OCI-LY1 (cell line): ENCODE data around the gene FTL.

Experiments used
- H2AFZ ChIP-seq: fragments of 200-600 bp; sonication (generic), shearing (Covaris generic); 2 replicates; pipeline ENCODE4 v1.6.0; 2014; ENCODE audit warnings: antibody characterized with exemption, mild to moderate bottlenecking, low read length
- H3F3A ChIP-seq: fragments of 200-600 bp; sonication (generic), shearing (Covaris generic); 2 replicates; pipeline ENCODE4 v1.6.0; 2014; ENCODE audit warnings: mild to moderate bottlenecking, antibody characterized with exemption, low read length, moderate library complexity; ENCODE audit not compliant: insufficient read depth
- H3K27ac ChIP-seq: fragments of 200-600 bp; sonication (generic); 2 replicates; pipeline ENCODE4 v1.5.1; 2014; ENCODE audit warnings: low read length, mixed run types, mild to moderate bottlenecking, low read depth; ENCODE audit not compliant: poor library complexity, severe bottlenecking
- H3K27me3 ChIP-seq: fragments of 200-600 bp; sonication (generic); 2 replicates; pipeline ENCODE4 v1.6.0; 2014; ENCODE audit warnings: antibody characterized with exemption, mild to moderate bottlenecking, low read length, moderate library complexity; ENCODE audit not compliant: insufficient read depth
- H3K36me3 ChIP-seq: fragments of 200-600 bp; sonication (generic); 2 replicates; pipeline ENCODE4 v1.6.1; 2014; ENCODE audit warnings: mild to moderate bottlenecking, antibody characterized with exemption, low read length, moderate library complexity, mixed read lengths; ENCODE audit not compliant: insufficient read depth
- H3K4me1 ChIP-seq: fragments of 200-600 bp; sonication (generic); 2 replicates; pipeline ENCODE4 v1.5.1; 2014; ENCODE audit warnings: mild to moderate bottlenecking, low read length, moderate library complexity; ENCODE audit not compliant: insufficient read depth, severe bottlenecking
- H3K4me2 ChIP-seq: fragments of 200-600 bp; sonication (generic), shearing (Covaris generic); 2 replicates; pipeline ENCODE4 v1.6.1; 2014; ENCODE audit warnings: low read length
- H3K4me3 ChIP-seq: fragments of 200-600 bp; sonication (generic); 2 replicates; pipeline ENCODE4 v1.5.1; 2014; ENCODE audit warnings: low read length, low read depth, mild to moderate bottlenecking, mixed read lengths; ENCODE audit not compliant: poor library complexity, severe bottlenecking
- H3K79me2 ChIP-seq: fragments of 200-600 bp; shearing (Covaris generic); 2 replicates; pipeline ENCODE4 v1.6.1; 2016; ENCODE audit warnings: mixed run types, low read length, mixed read lengths; ENCODE audit not compliant: insufficient read depth
- H3K9ac ChIP-seq: fragments of 200-600 bp; sonication (generic), shearing (Covaris generic); 2 replicates; pipeline ENCODE4 v1.6.1; 2014; ENCODE audit warnings: mild to moderate bottlenecking, low read length, mixed read lengths
- H3K9me2 ChIP-seq: fragments of 200-600 bp; sonication (generic), shearing (Covaris generic); 2 replicates; pipeline ENCODE4 v1.6.1; 2014; ENCODE audit warnings: low read depth, mild to moderate bottlenecking, low read length, mixed read lengths
- H3K9me3 ChIP-seq: fragments of 200-600 bp; shearing (Covaris generic); 2 replicates; pipeline ENCODE4 v1.6.1; 2014; ENCODE audit warnings: low read length, mixed read lengths
- H4K20me1 ChIP-seq: fragments of 200-600 bp; sonication (generic), shearing (Covaris generic); 2 replicates; pipeline ENCODE4 v1.6.0; 2016; ENCODE audit warnings: mild to moderate bottlenecking, low read length; ENCODE audit not compliant: insufficient read depth
- CTCF ChIP-seq: fragments of 200-600 bp; sonication (generic), shearing (Covaris generic); IDR thresholded peaks from 2 replicates; pipeline ENCODE4 v1.5.1; 2017; ENCODE audit warnings: mild to moderate bottlenecking, antibody characterized with exemption, low read length, moderate library complexity, mixed read lengths
- EZH2 ChIP-seq: fragments of 200-600 bp; sonication (generic), shearing (Covaris generic); IDR thresholded peaks from 2 replicates; pipeline ENCODE4 v1.8.0; 2017; ENCODE audit warnings: borderline replicate concordance, mixed run types, mild to moderate bottlenecking, antibody characterized with exemption, low read length, moderate library complexity, mixed read lengths

The FTL gene

GRCh38 chr19:48945817-48946216, 19.3 kb upstream of the FTL start:
- H3K27me3 ChIP-seq: no peaks in the 10 kb centered on the region
- no peaks in the 10 kb centered on the region; the same call in 1 of the 2 replicates for H3K36me3 ChIP-seq
- TF ChIP-seq CTCF (no peak), EZH2 (no peak)
- H3K9me2 ChIP-seq: no peaks in the 10 kb centered on the region
- no peak overlapping the region for H2AFZ ChIP-seq
- no peaks in the 10 kb centered on the region for H4K20me1 ChIP-seq
- peaks cover 14% of the 10 kb centered on the region for H3K9me3 ChIP-seq
- no peak overlapping the region for H3K4me3 ChIP-seq
- H3K79me2 ChIP-seq: no peaks in the 10 kb centered on the region
- H3K9ac ChIP-seq: no peak overlapping the region
- H3K27ac ChIP-seq: no peak overlapping the region
- no peak overlapping the region for H3K4me2 ChIP-seq
- H3K4me1 ChIP-seq: no peaks in the 10 kb centered on the region
- no peaks in the 10 kb centered on the region for H3F3A ChIP-seq

GRCh38 chr19:48946463-48947257, 18.4 kb upstream of the FTL start:
- no peaks in the 10 kb centered on the region for H3F3A ChIP-seq
- H3K27me3 ChIP-seq: no peaks in the 10 kb centered on the region
- no peaks in the 10 kb centered on the region for H4K20me1 ChIP-seq
- H3K27ac ChIP-seq: no peak overlapping the region
- H2AFZ ChIP-seq: no peak overlapping the region
- H3K79me2 ChIP-seq: no peaks in the 10 kb centered on the region
- H3K4me3 ChIP-seq: no peak overlapping the region
- no peak overlapping the region for H3K9ac ChIP-seq
- H3K9me2 ChIP-seq: no peaks in the 10 kb centered on the region
- TF ChIP-seq EZH2 (no peak), CTCF (no peak)
- peaks cover 10% of the 10 kb centered on the region for H3K9me3 ChIP-seq
- no peaks in the 10 kb centered on the region for H3K4me1 ChIP-seq
- no peaks in the 10 kb centered on the region; the same call in 1 of the 2 replicates for H3K36me3 ChIP-seq
- H3K4me2 ChIP-seq: no peak overlapping the region

GRCh38 chr19:48947258-48947542, 17.9 kb upstream of the FTL start:
- H4K20me1 ChIP-seq: no peaks in the 10 kb centered on the region
- no peaks in the 10 kb centered on the region for H3K27me3 ChIP-seq
- H3K9me3 ChIP-seq: peaks cover 10% of the 10 kb centered on the region
- no peaks in the 10 kb centered on the region for H3F3A ChIP-seq
- no peaks in the 10 kb centered on the region; the same call in 1 of the 2 replicates for H3K36me3 ChIP-seq
- no peak overlapping the region for H3K9ac ChIP-seq
- TF ChIP-seq EZH2 (no peak), CTCF (no peak)
- no peak overlapping the region for H3K4me3 ChIP-seq
- no peak overlapping the region for H3K4me2 ChIP-seq
- no peaks in the 10 kb centered on the region for H3K9me2 ChIP-seq
- no peaks in the 10 kb centered on the region for H3K79me2 ChIP-seq
- no peaks in the 10 kb centered on the region for H3K4me1 ChIP-seq
- no peak overlapping the region for H2AFZ ChIP-seq
- no peak overlapping the region for H3K27ac ChIP-seq
